ENCODE data around the gene SPSB1. TPM values are rescaled to one million over a fixed set of nuclear protein-coding genes. Genes with fewer than 3 reads are reported as not detected.

Gene SPSB1
- total and polyA plus RNA-seq, 10 of the 15 experiments (the other 5 are each of a cell fraction or from before 2014, with no cell fraction given), result 0.02 to 2.0 (median 0.90) TPM; not detected in 1

GRCh38 chr1:9402256-9402616 lies 109.5 kb downstream of the SPSB1 start (continued):
- TF ChIP-seq CTCF (IDR thresholded peaks at IDR 0.05 in 2 of 3, conservative IDR thresholded peaks at IDR 0.05 in 1 of 3; ENCODE audit: control insufficient read depth in 2 of 3, extremely low read depth in 1 of 3, insufficient read depth in 1 of 3, low read depth in 3 of 3, low read length in 3 of 3), result no peak
- no peak for TF ChIP-seq POLR2AphosphoS2 (IDR thresholded peaks at IDR 0.05; ENCODE audit: low read depth, low read length)
- TF ChIP-seq CHD1 (IDR thresholded peaks at IDR 0.05; ENCODE audit: low read depth, low read length), result no peak
- TF ChIP-seq IRF4 (IDR thresholded peaks at IDR 0.05; ENCODE audit: low read depth, low read length), result no peak
- TF ChIP-seq RAD51 (IDR thresholded peaks at IDR 0.05), result no peak
- TF ChIP-seq E2F4 (IDR thresholded peaks at IDR 0.05; ENCODE audit: low read depth, low read length), result no peak
- no peak for TF ChIP-seq TCF7 (IDR thresholded peaks at IDR 0.05; ENCODE audit: borderline replicate concordance)
- TF ChIP-seq NFYA (IDR thresholded peaks at IDR 0.05; ENCODE audit: borderline replicate concordance, low read depth, low read length), result no peak
- no peak for TF ChIP-seq YY1 (IDR thresholded peaks at IDR 0.05; ENCODE audit: low read depth, low read length)
- no peak for TF ChIP-seq NR2F1 (conservative IDR thresholded peaks at IDR 0.05)
- TF ChIP-seq SP1 (IDR thresholded peaks at IDR 0.05; ENCODE audit: low read depth, low read length), result no peak
- TF ChIP-seq WRNIP1 (IDR thresholded peaks at IDR 0.05; ENCODE audit: borderline replicate concordance, low read depth, low read length), result no peak
- no peak for TF ChIP-seq SMAD5 (IDR thresholded peaks at IDR 0.05; ENCODE audit: low read depth)
- TF ChIP-seq ATF7 (IDR thresholded peaks at IDR 0.05; ENCODE audit: low read depth), result no peak

Data from GM12878 (cell line).